CD4-positive, alpha-beta T cell treated with Interleukin-1 beta for 1 hour (primary cell): Measurements from ENCODE around the gene ARG2.

Experiments used
- DNase-seq, 2 donors: peaks; one replicate each; pipeline ENCODE4 v3.0.0-alpha.2; 2020 to 2022

Gene ARG2

GRCh38 chr14:67695394-67695949, 75.8 kb downstream of the ARG2 start, which contains the start of gene RDH11:
TSS of gene RDH11 (minus strand) at chr14:67695764. CDS start at chr14:67695703, 61 bp downstream.
- peak; percentile 86 to 89 for DNase-seq

GRCh38 chr14:67697006-67697405, 77.3 kb downstream of the ARG2 start:
- no peak for DNase-seq

GRCh38 chr14:67698179-67698578, 78.5 kb downstream of the ARG2 start:
- no peak for DNase-seq
